Middle frontal gyrus (tissue), 1 donor: ENCODE data around the gene FHIP1B.

Experiments used
- DNase-seq: peaks from one replicate; pipeline ENCODE4 v3.0.0-alpha.2; 2015; ENCODE audit warnings: low spot score; ENCODE audit errors: extremely low spot score

Gene FHIP1B

DNA sequence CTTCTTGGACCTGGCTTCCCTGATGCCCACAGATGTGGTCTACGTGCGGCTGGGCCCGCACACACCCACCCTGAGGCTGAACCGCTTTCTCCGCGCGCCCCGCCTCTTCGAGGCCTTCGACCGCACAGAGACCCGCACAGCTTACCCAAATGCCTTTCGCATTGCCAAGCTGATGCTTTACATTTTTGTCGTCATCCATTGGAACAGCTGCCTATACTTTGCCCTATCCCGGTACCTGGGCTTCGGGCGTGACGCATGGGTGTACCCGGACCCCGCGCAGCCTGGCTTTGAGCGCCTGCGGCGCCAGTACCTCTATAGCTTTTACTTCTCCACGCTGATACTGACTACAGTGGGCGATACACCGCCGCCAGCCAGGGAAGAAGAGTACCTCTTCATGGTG is 5.7 kb upstream of the FHIP1B start:
- no peak for DNase-seq

DNA sequence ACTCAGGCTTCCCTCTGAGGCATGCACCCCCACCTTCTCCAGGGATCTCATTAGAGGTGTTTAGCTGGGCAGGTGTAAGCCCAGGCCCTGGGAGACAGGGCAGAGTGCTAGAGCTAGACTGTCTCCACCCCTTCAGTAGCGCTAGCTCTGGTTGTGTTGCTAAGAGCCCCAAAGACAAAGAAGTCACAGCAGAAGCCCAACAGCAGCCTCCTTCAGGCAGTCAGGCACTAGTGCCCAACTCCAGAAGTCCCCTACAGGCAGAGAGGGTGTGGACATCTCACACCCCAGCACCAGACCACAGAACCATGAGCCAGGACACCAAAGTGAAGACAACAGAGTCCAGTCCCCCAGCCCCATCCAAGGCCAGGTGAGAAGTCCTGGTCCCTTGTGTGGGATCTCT is 4.5 kb upstream of the FHIP1B start, which contains the start of gene CNGA4:
Gene CNGA4, plus strand, starts transcription at position 188 of the 400 bp plus-strand sequence. Its CDS starts 118 bp downstream, at position 306.
- DNase-seq, result no peak

GRCh38 chr11:6237761-6238302 is 3.4 kb upstream of the FHIP1B start:
- DNase-seq, result no peak

GRCh38 chr11:6237266-6237665 is 2.8 kb upstream of the FHIP1B start:
- DNase-seq, result no peak

GRCh38 chr11:6233984-6234386 is 451 bp downstream of the FHIP1B start:
- no peak for DNase-seq

DNA sequence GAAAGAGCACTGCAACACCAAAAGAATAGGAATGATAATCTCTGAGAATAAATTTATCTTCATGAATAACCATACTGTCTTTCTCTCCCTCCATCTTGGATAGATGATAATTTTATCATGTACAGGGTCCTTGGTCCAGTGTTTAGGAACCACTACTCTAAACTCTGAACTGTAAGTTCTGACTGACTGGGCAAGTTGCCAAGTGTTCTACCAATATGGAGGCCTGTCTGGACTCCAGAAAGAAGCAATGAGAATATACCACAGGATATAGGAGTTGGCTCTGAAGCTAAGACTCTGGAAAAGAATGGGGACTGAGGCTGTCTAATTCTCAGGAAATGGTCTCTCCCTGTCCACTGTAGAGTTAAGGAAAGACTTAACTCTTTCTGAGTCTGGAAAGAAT is 1.5 kb downstream of the FHIP1B start:
- no peak for DNase-seq

- DNase-seq, result no peak
Measured at GRCh38 chr11:6229911-6230310, 4.5 kb downstream of the FHIP1B start.

GRCh38 chr11:6228520-6228919 is 5.9 kb downstream of the FHIP1B start:
- DNase-seq, result no peak

- no peak for DNase-seq
Measured at GRCh38 chr11:6225896-6226295, 8.5 kb downstream of the FHIP1B start.

DNA sequence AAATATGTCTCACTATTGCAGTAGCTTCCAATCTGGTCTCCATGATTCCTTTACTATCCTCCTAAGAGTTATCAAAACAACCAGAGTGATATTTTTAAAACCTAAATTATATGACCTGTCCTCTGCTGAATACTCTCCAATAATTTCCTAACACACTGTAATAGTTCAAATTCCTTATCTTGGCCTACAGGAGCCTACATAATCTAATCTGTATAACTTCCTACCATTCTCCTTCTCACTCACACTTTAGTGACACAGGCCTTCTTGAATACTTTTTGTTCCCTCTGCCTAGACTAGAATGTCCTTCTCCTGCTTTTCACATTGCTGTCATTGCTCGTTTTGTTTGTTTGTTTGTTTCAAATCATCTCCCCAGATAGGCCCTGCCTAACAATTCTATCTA is 9.4 kb downstream of the FHIP1B start:
- DNase-seq, result no peak

DNA sequence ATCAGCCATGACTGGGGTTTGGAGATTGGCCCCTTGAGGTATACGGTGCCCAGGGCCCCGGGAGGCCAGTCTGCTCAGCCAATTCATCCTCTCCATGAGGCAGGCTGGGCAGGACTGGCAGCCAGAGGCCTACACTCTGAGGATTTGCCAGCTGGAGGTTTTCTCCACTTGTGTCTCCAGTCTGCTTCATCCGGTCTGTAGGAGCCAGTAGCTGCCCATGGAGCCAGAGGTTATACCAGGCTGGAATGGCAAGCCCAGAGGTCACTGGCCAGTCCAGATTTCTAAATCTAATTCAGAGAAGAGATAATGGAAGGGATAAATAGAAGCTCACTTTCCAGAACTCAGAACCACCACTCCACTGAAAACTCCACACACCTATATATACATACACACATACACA is 10.0 kb downstream of the FHIP1B start:
- DNase-seq, result no peak

DNA sequence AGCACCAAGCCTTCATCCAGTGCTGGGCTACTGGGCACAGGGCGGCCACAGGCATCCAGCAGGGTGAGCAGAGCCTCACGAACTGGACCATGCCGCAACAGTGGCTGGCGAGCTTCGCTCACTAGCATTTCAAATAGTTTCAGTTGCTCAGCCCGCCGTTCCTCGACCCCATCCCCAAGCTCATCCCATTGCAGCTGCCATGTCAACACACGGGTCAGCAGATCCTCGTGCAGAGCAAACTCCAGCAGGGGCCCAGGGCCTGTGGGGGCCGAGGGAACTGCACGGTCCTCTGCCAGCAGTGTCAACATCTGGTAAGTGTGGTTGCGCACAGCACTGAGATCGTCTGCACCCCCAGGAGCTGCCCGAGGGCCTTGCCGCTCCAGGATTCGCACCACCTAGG is 10.6 kb downstream of the FHIP1B start:
- no peak for DNase-seq

- no peak for DNase-seq
Measured at GRCh38 chr11:6219359-6219758, 15.1 kb downstream of the FHIP1B start.

DNA sequence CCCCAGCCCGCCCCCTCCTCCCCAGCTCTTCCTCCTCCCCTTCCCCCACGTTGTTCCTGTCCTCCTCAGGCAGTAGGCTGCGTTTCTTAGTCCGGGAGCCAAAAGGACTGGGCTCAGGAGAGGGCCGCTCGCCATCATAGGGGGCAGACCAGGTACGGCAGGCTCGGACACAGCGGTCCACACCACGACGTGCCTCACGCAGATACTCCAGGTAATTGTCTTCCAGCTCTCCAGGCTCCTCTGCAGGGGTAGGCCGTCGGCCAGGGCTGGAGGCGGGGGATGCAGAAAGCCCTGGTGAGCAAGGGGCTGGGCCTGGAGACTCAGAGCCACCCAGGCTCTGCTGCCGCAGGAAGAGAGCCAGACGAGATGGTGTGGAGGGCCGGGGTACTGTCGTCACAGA is 16.7 kb downstream of the FHIP1B start:
- no peak for DNase-seq

GRCh38 chr11:6216501-6216900 is 17.9 kb downstream of the FHIP1B start:
- no peak for DNase-seq

GRCh38 chr11:6214530-6214929 is 19.9 kb downstream of the FHIP1B start:
- no peak for DNase-seq

GRCh38 chr11:6210274-6210955 is 24.0 kb downstream of the FHIP1B start:
- no peak for DNase-seq

DNA sequence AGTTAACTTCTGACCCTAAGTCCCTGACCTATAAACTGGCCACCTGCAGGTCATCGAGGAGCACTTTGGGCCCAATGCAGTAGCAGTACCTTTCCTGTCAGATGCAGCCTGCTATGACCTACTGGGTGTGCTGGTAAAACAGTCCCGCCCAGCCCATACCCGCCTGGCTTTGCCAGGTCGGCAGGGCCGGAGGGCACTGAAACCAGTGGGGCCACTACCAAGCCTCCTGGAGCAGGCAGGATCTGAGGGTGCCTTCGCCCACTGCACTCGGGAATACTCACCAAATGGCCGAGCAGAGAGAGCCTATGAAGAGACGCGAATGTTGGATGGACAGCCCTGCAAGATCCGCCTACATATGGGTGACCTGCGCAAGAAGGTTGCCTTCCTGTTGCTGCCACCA is 24.6 kb downstream of the FHIP1B start:
- DNase-seq, result no peak

DNA sequence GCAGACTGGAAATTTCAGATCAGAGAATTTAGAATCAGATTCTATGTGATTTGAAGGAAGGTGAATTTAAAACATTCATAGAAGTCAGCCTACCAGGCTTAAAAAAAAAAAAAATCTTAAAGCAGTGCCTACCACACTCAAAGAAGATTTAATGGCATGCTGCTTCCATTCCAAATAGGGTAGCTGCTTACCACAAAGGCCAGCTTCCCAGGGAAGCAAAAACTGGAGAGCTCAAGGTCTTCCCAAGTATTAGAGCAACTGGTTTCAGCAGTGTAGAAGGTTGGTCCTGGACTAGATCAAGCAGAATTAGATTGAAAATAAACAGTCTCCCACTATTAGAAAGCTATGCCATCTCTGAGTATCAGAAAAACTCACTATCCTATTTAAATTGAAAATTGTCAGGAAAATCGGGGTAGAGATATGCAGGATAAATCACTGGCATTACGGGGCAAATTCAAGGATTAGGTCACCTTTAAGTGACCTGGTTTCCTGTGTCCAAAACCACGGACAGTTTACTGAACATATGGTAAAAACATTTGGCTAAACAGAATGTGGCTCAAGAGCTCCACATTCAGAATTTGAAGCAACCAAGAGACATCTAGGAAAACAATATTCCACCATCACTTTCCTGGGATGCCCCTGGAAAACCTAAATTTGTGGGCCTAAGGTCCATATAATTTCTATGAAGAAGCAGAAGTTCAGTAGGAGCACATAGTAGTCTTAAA is 27.8 kb downstream of the FHIP1B start:
- no peak for DNase-seq

- no peak for DNase-seq
Measured at GRCh38 chr11:6205366-6205765, 29.1 kb downstream of the FHIP1B start, which contains the start of gene C11orf42. TSS of gene C11orf42 (plus strand) at chr11:6205557. CDS start at chr11:6205616, 59 bp downstream.

DNA sequence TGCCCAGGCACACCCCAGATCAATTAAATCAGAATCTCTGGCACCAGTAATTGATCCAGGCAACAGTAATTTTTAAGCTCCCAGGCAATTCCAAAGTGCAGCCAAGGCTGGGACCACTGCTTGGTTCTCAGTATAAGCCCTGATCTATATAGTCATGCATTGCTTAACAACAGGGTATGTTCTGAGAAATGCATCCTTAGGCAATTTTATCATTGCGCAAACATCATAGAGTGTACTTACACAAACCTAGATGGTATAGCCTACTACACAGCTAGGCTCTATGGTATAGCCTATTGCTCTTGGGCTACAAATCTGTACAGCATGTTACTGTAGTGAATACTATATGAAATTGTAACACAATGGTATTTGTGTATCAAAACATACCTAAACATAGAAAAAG is 29.7 kb downstream of the FHIP1B start:
- DNase-seq, result no peak

DNA sequence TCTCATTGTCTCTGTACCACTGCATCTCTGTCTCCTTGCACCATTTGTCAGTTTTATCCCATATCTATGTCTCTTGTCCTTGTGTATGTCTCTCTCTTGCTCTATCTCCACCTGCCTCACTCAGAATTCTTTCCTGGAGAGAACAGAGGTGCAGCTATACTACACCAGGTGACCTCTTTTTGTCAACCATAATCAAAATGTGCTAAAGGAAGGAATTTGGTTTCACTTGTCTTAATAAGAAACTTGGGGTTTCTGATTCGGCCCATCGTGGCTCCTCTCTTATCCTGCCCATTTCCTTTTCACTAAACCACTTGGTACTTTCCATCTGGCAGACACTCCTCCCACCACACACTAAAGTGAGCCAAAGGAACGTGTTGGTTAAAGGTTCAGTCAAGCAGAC is 31.1 kb downstream of the FHIP1B start:
- no peak for DNase-seq

DNA sequence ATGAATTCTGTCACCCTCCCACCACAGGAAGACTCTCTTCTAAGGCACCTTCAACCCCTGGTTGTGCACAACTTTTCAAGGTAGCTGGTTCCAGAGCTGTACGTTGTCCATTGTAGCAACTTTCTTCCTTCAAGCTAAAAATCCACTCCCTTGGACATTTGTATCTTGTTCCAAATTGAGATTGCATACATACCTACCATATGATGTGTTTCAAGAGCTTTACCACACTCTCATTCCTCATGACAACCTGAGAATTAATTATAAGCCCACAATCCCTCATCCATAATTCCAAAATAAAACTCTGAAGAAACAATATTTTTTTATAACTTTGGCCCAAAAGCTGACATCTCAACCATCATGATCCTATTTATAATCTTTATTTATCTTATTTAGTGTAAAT is 32.4 kb downstream of the FHIP1B start:
- no peak for DNase-seq
